B cell (primary cell): ENCODE data around the gene MAP2K6. TPM values are rescaled to one million over a fixed set of nuclear protein-coding genes. Genes with fewer than 3 reads are reported as not detected.

ENCODE experiments used
- ATAC-seq: fragments of 200-7000 bp; cut with Tn5 transposase; one replicate; pipeline ENCODE4 v1.10.0; 2021; ENCODE audit warnings: low read depth, mild to moderate bottlenecking, moderate number of reproducible peaks, moderate library complexity
- CTCF ChIA-PET: fragments of 350-600 bp; sonication (Branson Sonifier 250); formaldehyde crosslinking; loops from one replicate; lab custom pipeline; 2021; ENCODE audit warnings: antibody characterized with exemption, inconsistent platforms; lab: Charles Lee
- POLR2A ChIA-PET: fragments of 350-600 bp; sonication (Branson Sonifier 250); formaldehyde crosslinking; loops from one replicate; lab custom pipeline; 2021; ENCODE audit warnings: antibody characterized with exemption; lab: Charles Lee
- DNase-seq: peaks from one replicate; pipeline ENCODE4 v3.0.0; 2013
- H2AFZ ChIP-seq: 2 replicates; pipeline ENCODE4 v1.6.1; 2012; ENCODE audit warnings: mild to moderate bottlenecking, low read depth, low read length; ENCODE audit not compliant: insufficient read depth, poor library complexity, severe bottlenecking
- H3K27ac ChIP-seq, 2 donors: 1 replicate in 1 of 2; 2 replicates in 1 of 2; pipeline ENCODE4 v1.5.1; 2012 to 2013; ENCODE audit warnings: low read length in 2 of 2, mild to moderate bottlenecking in 2 of 2, moderate library complexity in 1 of 2
- H3K27me3 ChIP-seq, 4 experiments: fragments of 200-600 bp in 1 of 4; sonication (generic) in 1 of 4; replicated peaks in 1 of 4; 1 replicate in 2 of 4; 2 replicates in 2 of 4; pipeline versions ENCODE4 v1.6.1 to v1.7.0; 2013 to 2016; ENCODE audit warnings: low read length in 3 of 4, mild to moderate bottlenecking in 2 of 4, mixed read lengths in 1 of 4, moderate library complexity in 1 of 4; ENCODE audit not compliant: insufficient read depth in 4 of 4, control insufficient read depth in 3 of 4; ENCODE audit errors: control extremely low read depth in 1 of 4
- H3K36me3 ChIP-seq, 2 experiments: replicated peaks in 1 of 2; 1 replicate in 1 of 2; 2 replicates in 1 of 2; pipeline versions ENCODE4 v1.6.1 to v1.7.1; 2013; ENCODE audit warnings: low read length in 1 of 2; ENCODE audit not compliant: insufficient read depth in 2 of 2, control insufficient read depth in 1 of 2; ENCODE audit errors: control extremely low read depth in 1 of 2, extremely low read depth in 1 of 2
- H3K4me1 ChIP-seq, 2 donors: fragments of 200-600 bp in 1 of 2; sonication (generic) in 1 of 2; 1 replicate in 1 of 2; 2 replicates in 1 of 2; pipeline versions ENCODE4 v1.5.1 to v1.6.1; 2013 to 2017; ENCODE audit warnings: low read length in 2 of 2; ENCODE audit not compliant: control insufficient read depth in 2 of 2, insufficient read depth in 2 of 2
- H3K4me2 ChIP-seq: replicated peaks from 2 replicates; pipeline ENCODE3; 2012; ENCODE audit warnings: mild to moderate bottlenecking, low read depth, low read length; ENCODE audit not compliant: poor library complexity, severe bottlenecking
- H3K4me3 ChIP-seq, 5 experiments: fragments of 200-600 bp in 1 of 5; sonication (generic) in 1 of 5; 1 replicate in 3 of 5; 2 replicates in 2 of 5; pipeline versions ENCODE4 v1.5.1 to v1.7.0; 2011 to 2016; ENCODE audit warnings: low read length in 4 of 5, mild to moderate bottlenecking in 4 of 5, low read depth in 2 of 5, control low read depth in 1 of 5, moderate library complexity in 1 of 5; ENCODE audit not compliant: insufficient read depth in 1 of 5; ENCODE audit errors: control extremely low read depth in 1 of 5, extremely low read depth in 1 of 5
- H3K79me2 ChIP-seq: fragments of 200-600 bp; sonication (generic); one replicate; pipeline ENCODE4 v1.6.0; 2016; ENCODE audit warnings: low read length; ENCODE audit not compliant: control insufficient read depth, insufficient read depth
- H3K9ac ChIP-seq: fragments of 200-600 bp; sonication (generic); 2 replicates; pipeline ENCODE4 v1.6.1; 2017; ENCODE audit warnings: mild to moderate bottlenecking, low read length, moderate library complexity
- H3K9me3 ChIP-seq, 3 donors: one replicate each; pipeline versions ENCODE4 v1.6.1 to v1.7.1; 2013; ENCODE audit warnings: low read length in 2 of 3; ENCODE audit not compliant: control insufficient read depth in 2 of 3, insufficient read depth in 1 of 3; ENCODE audit errors: control extremely low read depth in 1 of 3
- H4K20me1 ChIP-seq: 2 replicates; pipeline ENCODE4 v1.6.0; 2012; ENCODE audit warnings: mild to moderate bottlenecking, low read length; ENCODE audit not compliant: insufficient read depth, control insufficient read depth, poor library complexity, severe bottlenecking
- H3K27ac Mint-ChIP-seq: one replicate; pipeline ENCODE4 v1.8.0; 2021; ENCODE audit warnings: mixed read lengths
- H3K27me3 Mint-ChIP-seq: one replicate; pipeline ENCODE4 v1.8.0; 2021; ENCODE audit warnings: mixed read lengths
- H3K4me1 Mint-ChIP-seq: one replicate; pipeline ENCODE4 v1.8.0; 2021; ENCODE audit warnings: mixed read lengths
- H3K4me3 Mint-ChIP-seq: one replicate; pipeline ENCODE4 v1.8.0; 2021; ENCODE audit warnings: mixed read lengths
- H3K9me3 Mint-ChIP-seq: one replicate; pipeline ENCODE4 v1.8.0; 2022; ENCODE audit warnings: mixed read lengths; ENCODE audit not compliant: insufficient read depth
- EZH2 ChIP-seq: IDR thresholded peaks from 2 replicates; pipeline ENCODE4 v1.6.1; 2012; ENCODE audit warnings: borderline replicate concordance, low read depth, mild to moderate bottlenecking, moderate library complexity, low read length; ENCODE audit not compliant: insufficient read depth, poor library complexity, severe bottlenecking
- WGBS: methylation state at CpG from one replicate; pipeline ENCODE4 v1.1.5; 2013; ENCODE audit warnings: missing lambda C conversion rate; ENCODE audit not compliant: insufficient coverage; 5-methylcytosine and 5-hydroxymethylcytosine counted together
- intact Hi-C: fragments of 100-400 bp; cut with micrococcal nuclease; formaldehyde crosslinking; loops from one replicate; pipeline ENCODE4 v1.10.0; 2022
- polyA minus RNA-seq: library from RNA; depleted of rRNA, polyadenylated mRNA; stranded (reverse); fragments of >200 nt; gene quantifications from 2 replicates; pipeline ENCODE4 v1.2.3, GENCODE V29; 2012
- polyA plus RNA-seq: library from polyadenylated mRNA; depleted of rRNA; stranded (reverse); fragments of >200 nt; gene quantifications from 2 replicates; pipeline ENCODE4 v1.2.3, GENCODE V29; 2012
- total RNA-seq, 2 donors: library from RNA; stranded (reverse); fragments of 120-200 nt in 1 of 2; gene quantifications; 1 replicate in 1 of 2; 2 replicates in 1 of 2; pipeline versions ENCODE4 v1.2.3 to v1.2.4, GENCODE V29; 2013 to 2022
- TF ChIP-seq, protein P1 (sequence below): fragments of 200-600 bp; IDR thresholded peaks from one replicate; pipeline ENCODE4 v1.8.0; 2022; ENCODE audit warnings: antibody characterized with exemption, mild to moderate bottlenecking

The MAP2K6 gene
- 7.7 TPM in 2 replicates for total RNA-seq
- 7.2 TPM for total RNA-seq (2013)
- 2.4 and 3.4 TPM in 2 replicates for polyA plus RNA-seq
- 3.1 and 4.9 TPM in 2 replicates for polyA minus RNA-seq

DNA sequence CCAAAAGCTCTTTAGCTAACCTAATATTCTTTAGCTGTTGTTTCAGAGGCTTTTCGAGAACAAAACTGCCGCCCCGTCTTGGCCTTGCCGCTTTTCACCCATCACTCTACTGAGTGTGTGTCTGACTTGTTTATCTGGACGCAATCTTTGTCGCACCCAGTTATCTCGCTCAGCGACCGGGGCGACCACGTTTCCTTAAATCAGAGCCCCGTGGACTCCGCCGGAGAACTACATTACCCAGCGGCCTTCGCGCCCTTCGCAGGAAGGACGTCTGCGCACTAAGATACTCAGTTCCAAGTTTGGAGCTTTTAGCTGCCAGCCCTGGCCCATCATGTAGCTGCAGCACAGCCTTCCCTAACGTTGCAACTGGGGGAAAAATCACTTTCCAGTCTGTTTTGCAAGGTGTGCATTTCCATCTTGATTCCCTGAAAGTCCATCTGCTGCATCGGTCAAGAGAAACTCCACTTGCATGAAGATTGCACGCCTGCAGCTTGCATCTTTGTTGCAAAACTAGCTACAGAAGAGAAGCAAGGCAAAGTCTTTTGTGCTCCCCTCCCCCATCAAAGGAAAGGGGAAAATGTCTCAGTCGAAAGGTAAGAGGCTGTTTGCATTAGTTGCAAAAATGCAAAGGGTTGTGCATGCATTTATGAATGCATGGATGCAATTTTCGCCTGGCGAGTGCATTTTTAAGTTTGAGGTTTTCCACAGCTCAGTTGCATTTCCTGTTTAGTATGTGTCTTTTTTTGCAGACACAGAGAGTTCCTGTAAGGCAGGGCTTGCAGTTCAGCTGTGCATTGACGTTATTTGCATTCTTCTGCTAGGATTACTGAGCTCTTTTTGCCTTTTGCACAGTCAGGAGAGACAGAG lies at the start of gene MAP2K6:
Gene MAP2K6 (plus strand): TSS at position 290 of the 867 bp plus-strand sequence. CDS start 288 bp downstream, at position 578.
- CTCF ChIA-PET = interaction anchor here (0.8 to 1.8 kb wide), 11 partner anchors 10 to 1138 kb away, joined by 3 to 8 read pairs (median 3); partner anchors contain the start of gene ABCA5
- H3K27ac Mint-ChIP-seq = no peak within 1 kb of the TSS
- Histone ChIP-seq H3K9ac (peak within 1 kb of the TSS; percentile 67), H4K20me1 (no peaks in the 10 kb centered on the region), H3K4me3 (peak within 1 kb of the TSS; percentile 56 to 90 (median 73)), H2AFZ (peak within 1 kb of the TSS; percentile 92), H3K79me2 (peaks cover 17% of the 10 kb centered on the region), H3K4me1 (peaks cover 14 to 18% of the 10 kb centered on the region in 2 donors), H3K27ac (no peak within 1 kb of the TSS), H3K4me2 (peak within 1 kb of the TSS; percentile 79), H3K27me3 (no peaks in the 10 kb centered on the region), H3K9me3 (no peaks in the 10 kb centered on the region), H3K36me3 (no peaks in the 10 kb centered on the region)
- ATAC-seq = peak; percentile 99
- no peak within 1 kb of the TSS for H3K4me3 Mint-ChIP-seq
- no peaks in the 10 kb centered on the region for H3K4me1 Mint-ChIP-seq
- TF ChIP-seq, protein P1, sequence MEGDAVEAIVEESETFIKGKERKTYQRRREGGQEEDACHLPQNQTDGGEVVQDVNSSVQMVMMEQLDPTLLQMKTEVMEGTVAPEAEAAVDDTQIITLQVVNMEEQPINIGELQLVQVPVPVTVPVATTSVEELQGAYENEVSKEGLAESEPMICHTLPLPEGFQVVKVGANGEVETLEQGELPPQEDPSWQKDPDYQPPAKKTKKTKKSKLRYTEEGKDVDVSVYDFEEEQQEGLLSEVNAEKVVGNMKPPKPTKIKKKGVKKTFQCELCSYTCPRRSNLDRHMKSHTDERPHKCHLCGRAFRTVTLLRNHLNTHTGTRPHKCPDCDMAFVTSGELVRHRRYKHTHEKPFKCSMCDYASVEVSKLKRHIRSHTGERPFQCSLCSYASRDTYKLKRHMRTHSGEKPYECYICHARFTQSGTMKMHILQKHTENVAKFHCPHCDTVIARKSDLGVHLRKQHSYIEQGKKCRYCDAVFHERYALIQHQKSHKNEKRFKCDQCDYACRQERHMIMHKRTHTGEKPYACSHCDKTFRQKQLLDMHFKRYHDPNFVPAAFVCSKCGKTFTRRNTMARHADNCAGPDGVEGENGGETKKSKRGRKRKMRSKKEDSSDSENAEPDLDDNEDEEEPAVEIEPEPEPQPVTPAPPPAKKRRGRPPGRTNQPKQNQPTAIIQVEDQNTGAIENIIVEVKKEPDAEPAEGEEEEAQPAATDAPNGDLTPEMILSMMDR = no peak
- TF ChIP-seq EZH2 = no peak
- intact Hi-C loops = loop anchor here (1.0 to 10.0 kb wide), 4 partner anchors 87 to 640 kb away; partner anchors contain the start of gene ABCA5
- DNase-seq = peak; percentile 83
- WGBS = under 1% methylated on average over 26 of the region's 27 CpGs
- H3K9me3 Mint-ChIP-seq = no peaks in the 10 kb centered on the region
- no peaks in the 10 kb centered on the region for H3K27me3 Mint-ChIP-seq
- POLR2A ChIA-PET = no interaction called here
